Esophagus (tissue), 2 donors: ENCODE measurements around the gene TXNIP. TPM values are rescaled to one million over a fixed set of nuclear protein-coding genes. Genes with fewer than 3 reads are reported as not detected.

Source experiments
- H3K27ac ChIP-seq, 2 donors: one replicate each; pipeline ENCODE4 v1.5.1; 2013; ENCODE audit warnings: low read depth in 2 of 2, mild to moderate bottlenecking in 2 of 2, inconsistent platforms in 1 of 2, low read length in 1 of 2, moderate library complexity in 1 of 2
- H3K27me3 ChIP-seq, 2 donors: one replicate each; pipeline ENCODE4 v1.6.1; 2013; ENCODE audit warnings: low read length in 2 of 2, control low read depth in 1 of 2, mild to moderate bottlenecking in 1 of 2; ENCODE audit not compliant: insufficient read depth in 2 of 2, control insufficient read depth in 1 of 2
- H3K36me3 ChIP-seq, 2 donors: one replicate each; pipeline ENCODE4 v1.6.1; 2013; ENCODE audit warnings: low read length in 1 of 2; ENCODE audit not compliant: control insufficient read depth in 2 of 2, insufficient read depth in 2 of 2
- H3K4me1 ChIP-seq, 2 donors: one replicate each; pipeline ENCODE4 v1.6.1; 2013; ENCODE audit warnings: low read length in 1 of 2; ENCODE audit not compliant: control insufficient read depth in 2 of 2, insufficient read depth in 2 of 2
- H3K4me3 ChIP-seq, 2 donors: one replicate each; pipeline ENCODE4 v1.5.1; 2013; ENCODE audit warnings: low read length in 2 of 2, mild to moderate bottlenecking in 2 of 2, low read depth in 1 of 2, moderate library complexity in 1 of 2
- H3K9me3 ChIP-seq, 2 donors: one replicate each; pipeline ENCODE4 v1.6.1; 2013; ENCODE audit warnings: mild to moderate bottlenecking in 2 of 2, low read depth in 1 of 2, low read length in 1 of 2, moderate library complexity in 1 of 2; ENCODE audit not compliant: control insufficient read depth in 2 of 2, insufficient read depth in 1 of 2
- WGBS, 2 donors: extraction: QIAGEN DNeasy Blood & Tissue Kit; methylation state at CpG; one replicate each; pipeline ENCODE4 v1.1.7; 2013; 5-methylcytosine and 5-hydroxymethylcytosine counted together
- polyA plus RNA-seq, 2 donors: library from polyadenylated mRNA; stranded (reverse); fragments of 200-250 nt; gene quantifications; one replicate each; pipeline ENCODE4 v1.2.3, GENCODE V29; 2013
- donor health status: healthy with polysubstance abuse.
- donor health status: Bipolar disorder and iron deficiency.

The TXNIP gene
- polyA plus RNA-seq, 2 donors: 77.5 to 235 TPM

DNA sequence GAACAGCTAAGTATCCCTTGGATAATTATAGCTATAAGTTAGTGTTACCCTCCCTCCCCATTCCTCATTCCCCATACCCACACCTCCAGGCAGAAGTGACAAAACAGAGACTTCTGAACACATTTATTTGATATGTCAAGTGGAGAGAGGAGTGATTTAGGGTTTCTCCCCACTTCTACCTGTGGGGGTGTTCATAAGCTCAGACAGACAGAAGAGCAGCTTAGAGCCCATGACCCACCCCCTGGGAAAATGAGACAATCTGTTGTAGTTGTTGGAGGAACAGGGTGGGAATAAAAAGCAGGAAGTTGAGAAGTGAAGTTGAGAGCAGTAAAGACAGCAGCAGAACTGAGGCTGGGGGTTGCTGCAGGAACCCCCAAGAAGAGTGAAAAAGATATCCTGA, 37.0 kb downstream of the TXNIP start:
- H3K27ac ChIP-seq: peak overlapping the region in 1 of 2 donors; percentile 5

DNA sequence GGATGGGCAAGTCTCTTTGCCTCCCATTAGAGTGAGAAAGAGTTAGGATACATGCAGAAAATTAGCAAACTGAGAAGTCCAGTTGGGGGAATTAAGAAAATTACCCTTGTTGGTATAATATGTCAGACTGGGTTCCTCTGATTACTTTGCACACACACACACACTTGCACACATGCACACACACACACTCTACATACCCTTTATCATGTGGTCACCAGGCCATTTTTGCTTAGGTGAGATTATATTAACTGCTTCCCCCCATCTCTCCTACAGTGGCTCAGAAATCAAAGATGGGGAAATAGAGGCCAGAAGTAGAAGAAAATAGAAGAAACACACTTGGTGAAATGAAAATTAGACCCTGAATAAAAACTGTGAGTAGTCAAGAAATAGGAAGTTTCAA, 37.6 kb downstream of the TXNIP start:
- Histone ChIP-seq H3K4me1 (peaks cover 7 to 23% of the 10 kb centered on the region in 2 donors), H3K27ac (no peak overlapping the region), H3K27me3 (no peaks in the 10 kb centered on the region), H3K4me3 (no peak overlapping the region), H3K9me3 (no peaks in the 10 kb centered on the region), H3K36me3 (no peaks in the 10 kb centered on the region)

More for the DNA sequence above, 37.0 kb downstream of the TXNIP start:
- H3K9me3 ChIP-seq: no peaks in the 10 kb centered on the region
- H3K27me3 ChIP-seq: no peaks in the 10 kb centered on the region
- H3K36me3 ChIP-seq: no peaks in the 10 kb centered on the region
- peaks cover 7 to 23% of the 10 kb centered on the region in 2 donors for H3K4me1 ChIP-seq
- H3K4me3 ChIP-seq: no peak overlapping the region

DNA sequence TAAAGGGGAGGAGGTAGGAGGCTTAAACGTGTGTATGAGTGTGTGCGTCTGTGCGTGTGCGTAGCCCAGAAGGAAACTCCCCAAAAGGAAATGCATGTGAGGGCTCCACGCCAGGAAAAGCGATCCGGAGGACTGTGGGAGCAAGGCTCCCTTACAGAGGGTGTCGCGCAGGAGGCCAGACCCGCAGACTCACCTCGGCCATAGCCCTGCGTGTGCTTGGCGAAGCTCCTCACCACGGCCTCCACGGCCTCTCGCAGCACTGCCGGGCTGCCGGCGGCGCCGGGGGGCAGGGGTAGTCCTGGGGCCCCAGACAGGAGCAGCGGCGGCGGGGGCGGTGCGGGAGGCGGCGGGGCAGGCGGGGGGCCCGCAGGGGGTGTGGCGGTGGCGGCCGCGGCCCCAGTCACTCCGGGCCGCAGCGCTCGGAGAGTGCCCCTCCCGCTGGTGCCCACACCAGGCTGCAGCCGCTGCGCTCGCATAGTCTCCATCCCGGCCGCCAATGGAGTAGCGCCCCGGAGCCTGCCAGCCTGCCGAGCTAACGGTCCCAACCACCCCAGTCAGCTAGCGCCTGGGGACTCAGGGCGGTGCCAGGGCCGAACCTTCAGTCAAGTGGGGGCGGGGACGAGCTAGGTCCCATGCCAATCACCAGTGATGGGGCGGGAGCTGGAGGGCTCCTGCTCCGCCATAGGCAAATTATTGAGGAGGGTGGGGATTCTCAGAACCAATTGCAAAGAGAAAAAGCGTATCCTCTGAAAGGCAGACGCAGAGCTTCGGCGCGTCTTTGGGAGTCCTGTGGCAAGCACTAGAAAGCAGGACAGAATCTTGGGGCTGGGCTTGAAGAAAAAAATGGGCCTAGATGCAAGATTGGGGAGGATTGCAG, 38.7 kb downstream of the TXNIP start, which contains the start of gene LIX1L:
TSS of gene LIX1L (minus strand) at position 575 of the 877 bp plus-strand sequence. CDS start at position 485, 90 bp downstream.
- Histone ChIP-seq H3K27ac (peak within 1 kb of the TSS; percentile 96 to 97), H3K4me3 (peak within 1 kb of the TSS; percentile 67 to 85), H3K9me3 (no peaks in the 10 kb centered on the region), H3K27me3 (no peaks in the 10 kb centered on the region), H3K4me1 (peaks cover 7 to 19% of the 10 kb centered on the region in 2 donors), H3K36me3 (no peaks in the 10 kb centered on the region)
- WGBS, 2 donors: 0 to 1% methylated on average over 42 to 60 of the region's 60 CpGs

- no peaks in the 10 kb centered on the region for H3K9me3 ChIP-seq
These were observed 39.5 kb downstream of the TXNIP start for GRCh38 chr1:145956781-145957442.

GRCh38 chr1:145956361-145956760, 40.0 kb downstream of the TXNIP start:
- Histone ChIP-seq H3K27ac (peak overlapping the region in 1 of 2 donors; percentile 75), H3K4me3 (peak overlapping the region in 1 of 2 donors; percentile 85), H3K36me3 (no peaks in the 10 kb centered on the region), H3K27me3 (no peaks in the 10 kb centered on the region), H3K4me1 (peaks cover 4 to 9% of the 10 kb centered on the region in 2 donors), H3K9me3 (no peaks in the 10 kb centered on the region)

More at GRCh38 chr1:145956781-145957442, 39.5 kb downstream of the TXNIP start:
- Histone ChIP-seq H3K4me1 (peaks cover 7 to 14% of the 10 kb centered on the region in 2 donors), H3K36me3 (no peaks in the 10 kb centered on the region), H3K27ac (peak overlapping the region; percentile 75 to 97), H3K4me3 (peak overlapping the region; percentile 67 to 85), H3K27me3 (no peaks in the 10 kb centered on the region)
- 6 to 9% methylated on average over 3 of the region's 3 CpGs for WGBS, 2 donors

GRCh38 chr1:145955436-145955835, 40.9 kb downstream of the TXNIP start:
- Histone ChIP-seq H3K27me3 (no peaks in the 10 kb centered on the region), H3K27ac (peak overlapping the region in 1 of 2 donors; percentile 24), H3K36me3 (no peaks in the 10 kb centered on the region), H3K4me1 (peaks cover 0 to 4% of the 10 kb centered on the region in 2 donors), H3K9me3 (no peaks in the 10 kb centered on the region), H3K4me3 (no peak overlapping the region)
- 45 to 55% methylated on average over 2 of the region's 2 CpGs for WGBS, 2 donors

DNA sequence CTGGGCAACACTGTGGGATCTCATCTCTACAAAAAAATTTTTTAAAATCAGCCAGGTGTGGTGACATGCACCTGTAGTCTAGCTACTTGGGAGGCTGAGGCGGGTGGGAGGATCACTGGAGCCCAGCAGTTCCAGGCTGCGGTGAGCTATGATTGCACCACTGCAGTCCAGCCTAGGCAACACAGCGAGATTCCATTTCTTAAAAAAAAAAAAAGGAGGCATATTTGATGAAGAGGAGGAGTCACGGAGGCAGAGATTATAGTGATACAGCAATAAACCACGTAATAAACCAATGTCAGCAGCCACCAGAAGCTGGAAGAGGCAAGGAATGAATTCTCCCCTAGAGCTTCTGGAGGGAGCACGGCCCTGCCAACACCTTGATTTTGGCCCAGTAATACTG, 42.5 kb downstream of the TXNIP start:
- peaks cover 0 to 2% of the 10 kb centered on the region in 2 donors for H3K4me1 ChIP-seq
- no peak overlapping the region for H3K27ac ChIP-seq
- WGBS, 2 donors: 88 to 90% methylated on average over 6 of the region's 6 CpGs

DNA sequence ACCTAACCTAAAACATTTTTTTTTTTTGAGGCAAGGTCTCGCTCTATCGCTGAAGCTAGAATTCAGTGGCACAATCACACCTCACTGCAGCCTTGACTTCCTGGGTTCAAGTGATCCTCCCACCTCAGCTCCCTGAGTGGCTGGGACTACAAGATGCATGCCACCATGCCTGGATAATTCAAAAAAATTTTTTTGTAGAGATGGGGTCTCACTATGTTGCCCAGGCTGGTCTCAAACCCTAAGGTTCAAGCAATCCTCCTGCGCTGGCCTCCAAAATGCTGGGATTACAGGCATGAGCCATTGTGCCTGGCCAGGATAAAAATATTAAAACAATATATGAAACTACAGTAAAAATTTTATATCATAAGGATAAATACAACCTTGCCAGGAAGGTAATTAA, 43.5 kb downstream of the TXNIP start:
- Histone ChIP-seq H3K9me3 (no peaks in the 10 kb centered on the region), H3K36me3 (no peaks in the 10 kb centered on the region), H3K27me3 (no peaks in the 10 kb centered on the region), H3K27ac (no peak overlapping the region), H3K4me3 (no peak overlapping the region), H3K4me1 (peaks cover 0 to 2% of the 10 kb centered on the region in 2 donors)
- 98 to 99% methylated on average over 3 of the region's 3 CpGs for WGBS, 2 donors

More for the DNA sequence above, 42.5 kb downstream of the TXNIP start:
- Histone ChIP-seq H3K4me3 (no peak overlapping the region), H3K36me3 (no peaks in the 10 kb centered on the region), H3K27me3 (no peaks in the 10 kb centered on the region), H3K9me3 (no peaks in the 10 kb centered on the region)

DNA sequence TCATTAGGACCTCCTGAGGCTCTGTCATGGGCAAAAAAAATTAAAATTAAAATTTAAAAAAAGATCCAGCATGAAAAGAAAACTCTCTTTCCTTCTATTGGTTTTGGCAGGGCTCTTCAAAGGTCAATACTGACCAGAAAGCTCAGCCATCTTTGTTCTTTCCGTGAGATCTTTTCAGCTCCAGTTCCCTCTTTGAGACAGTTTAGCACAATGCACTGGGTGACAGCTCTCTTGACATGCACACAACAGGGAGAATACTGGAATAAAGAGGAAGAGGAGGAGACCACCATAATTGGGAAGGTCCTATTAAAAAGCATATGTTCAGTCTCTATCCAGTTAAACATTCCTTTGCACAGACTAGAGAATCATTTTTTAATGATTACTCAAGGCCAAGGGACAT, 44.9 kb downstream of the TXNIP start:
- 91 to 92% methylated on average over 1 of the region's 1 CpG for WGBS, 2 donors
- Histone ChIP-seq H3K36me3 (no peaks in the 10 kb centered on the region), H3K4me1 (peaks cover 0 to 2% of the 10 kb centered on the region in 2 donors), H3K27me3 (no peaks in the 10 kb centered on the region), H3K4me3 (no peak overlapping the region), H3K27ac (no peak overlapping the region), H3K9me3 (no peaks in the 10 kb centered on the region)
